CD4-positive, alpha-beta T cell (primary cell): ENCODE data around the gene SZT2. TPM values are rescaled to one million over a fixed set of nuclear protein-coding genes. Genes with fewer than 3 reads are reported as not detected.

ENCODE experiments used
- ATAC-seq: fragments of 200-7000 bp; cut with Tn5 transposase; one replicate; pipeline ENCODE4 v1.10.0; 2022; ENCODE audit warnings: mild to moderate bottlenecking; ENCODE audit not compliant: poor library complexity
- CTCF ChIA-PET: fragments of 350-600 bp; sonication (Branson Sonifier 250); formaldehyde crosslinking; loops from one replicate; lab custom pipeline; 2021; ENCODE audit warnings: antibody characterized with exemption, inconsistent platforms; lab: Charles Lee
- POLR2A ChIA-PET: fragments of 350-600 bp; sonication (Branson Sonifier 250); formaldehyde crosslinking; loops from one replicate; lab custom pipeline; 2021; ENCODE audit warnings: antibody characterized with exemption, inconsistent platforms; lab: Charles Lee
- DNase-seq, 14 experiments: peaks; one replicate each; pipeline ENCODE4 v3.0.0-alpha.2; 2013 to 2020; ENCODE audit warnings: mixed read lengths in 2 of 14
- H3K27ac ChIP-seq, 2 donors: one replicate each; pipeline versions ENCODE4 v1.5.1 to v1.7.0; 2013; ENCODE audit warnings: low read length in 2 of 2, low read depth in 1 of 2, mild to moderate bottlenecking in 1 of 2
- H3K27me3 ChIP-seq, 2 experiments: 1 replicate in 1 of 2; 2 replicates in 1 of 2; pipeline versions ENCODE4 v1.6.1 to v1.7.0; 2013; ENCODE audit warnings: low read length in 2 of 2, control low read depth in 1 of 2, mild to moderate bottlenecking in 1 of 2, moderate library complexity in 1 of 2; ENCODE audit not compliant: insufficient read depth in 2 of 2, control insufficient read depth in 1 of 2
- H3K36me3 ChIP-seq: one replicate; pipeline ENCODE4 v1.6.1; 2013; ENCODE audit warnings: low read length, control low read depth; ENCODE audit not compliant: insufficient read depth
- H3K4me1 ChIP-seq: one replicate; pipeline ENCODE4 v1.6.1; 2013; ENCODE audit warnings: low read length, control low read depth; ENCODE audit not compliant: insufficient read depth
- H3K4me3 ChIP-seq: one replicate; pipeline ENCODE4 v1.5.1; 2013; ENCODE audit warnings: mild to moderate bottlenecking, low read length, moderate library complexity
- H3K9me3 ChIP-seq, 2 experiments: 1 replicate in 1 of 2; 2 replicates in 1 of 2; pipeline versions ENCODE4 v1.6.1 to v1.7.0; 2013; ENCODE audit warnings: low read length in 2 of 2, mild to moderate bottlenecking in 2 of 2, control low read depth in 1 of 2, moderate library complexity in 1 of 2; ENCODE audit not compliant: control insufficient read depth in 1 of 2, insufficient read depth in 1 of 2
- H3K27ac Mint-ChIP-seq: one replicate; pipeline ENCODE4 v1.8.0; 2020; ENCODE audit warnings: mixed read lengths
- H3K27me3 Mint-ChIP-seq: one replicate; pipeline ENCODE4 v1.8.0; 2021; ENCODE audit warnings: mixed read lengths
- H3K36me3 Mint-ChIP-seq: one replicate; pipeline ENCODE4 v1.8.0; 2021; ENCODE audit warnings: low read depth, mixed read lengths
- H3K4me1 Mint-ChIP-seq: one replicate; pipeline ENCODE4 v1.8.0; 2021; ENCODE audit warnings: low read depth, mixed read lengths
- H3K4me3 Mint-ChIP-seq: one replicate; pipeline ENCODE4 v1.8.0; 2020; ENCODE audit warnings: mild to moderate bottlenecking, mixed read lengths
- H3K9me3 Mint-ChIP-seq: one replicate; pipeline ENCODE4 v1.8.0; 2020; ENCODE audit warnings: mixed read lengths
- CTCF ChIP-seq: fragments of 200-600 bp; IDR thresholded peaks from one replicate; pipeline ENCODE4 v1.8.0; 2022; ENCODE audit warnings: antibody characterized with exemption, mild to moderate bottlenecking
- intact Hi-C, 2 experiments: fragments of 100-400 bp; cut with DNase I in 1 of 2; cut with micrococcal nuclease in 1 of 2; formaldehyde crosslinking; loops; one replicate each; pipeline versions ENCODE4 v1.15.1 to v1.9.0; 2023 to 2025; cut with DNase I, micrococcal nuclease
- total RNA-seq, 174 experiments: library from RNA in 2 of 174; stranded (reverse) in 2 of 174; gene quantifications; one replicate each; pipeline ENCODE4 v1.2.3 and lab custom pipeline; 2021 to 2026

SZT2 gene
- total RNA-seq, 2 experiments from 2014 or later: 69.7 to 72.5 TPM

DNA sequence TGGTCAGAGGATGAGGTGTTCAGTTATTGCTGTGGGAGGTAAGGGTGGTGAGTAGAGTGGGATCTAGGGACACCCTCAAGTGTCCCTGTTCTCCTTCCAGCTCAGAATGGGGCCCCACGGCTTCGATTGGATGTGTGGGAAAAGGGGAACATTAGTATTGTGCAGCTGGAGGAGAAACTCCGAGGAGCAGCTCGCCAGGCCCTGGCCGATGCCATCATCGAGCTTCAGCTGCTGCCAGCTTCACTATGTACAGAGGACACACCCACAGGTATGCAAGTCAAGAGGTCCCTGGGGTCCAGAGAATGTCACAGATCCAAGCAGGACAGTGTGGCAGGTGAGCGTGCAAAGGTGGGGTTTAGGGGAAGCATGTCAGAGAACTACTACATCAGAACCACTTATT, 50.1 kb downstream of the SZT2 start:
- no peaks in the 10 kb centered on the region for H3K4me1 Mint-ChIP-seq
- no peak overlapping the region for H3K27ac ChIP-seq
- H3K27ac Mint-ChIP-seq: no peak overlapping the region
- H3K27me3 Mint-ChIP-seq: no peaks in the 10 kb centered on the region
- no peaks in the 10 kb centered on the region for H3K4me1 ChIP-seq
- intact Hi-C loops: no loop called here
- DNase-seq (no peak), ATAC-seq (no peak)
- CTCF ChIA-PET: no interaction called here
- H3K4me3 Mint-ChIP-seq: no peak overlapping the region
- no peaks in the 10 kb centered on the region for H3K9me3 Mint-ChIP-seq
- POLR2A ChIA-PET: interaction anchor here (1.2 to 1.6 kb wide), 2 partner anchors 8 to 14 kb away, joined by 5 to 6 read pairs; partner anchors contain the start of gene HYI
- peaks cover 65% of the 10 kb centered on the region for H3K36me3 ChIP-seq
- H3K27me3 ChIP-seq: no peaks in the 10 kb centered on the region
- H3K4me3 ChIP-seq: no peak overlapping the region
- H3K36me3 Mint-ChIP-seq: peaks cover 78% of the 10 kb centered on the region
- no peak for TF ChIP-seq CTCF
- no peaks in the 10 kb centered on the region for H3K9me3 ChIP-seq

DNA sequence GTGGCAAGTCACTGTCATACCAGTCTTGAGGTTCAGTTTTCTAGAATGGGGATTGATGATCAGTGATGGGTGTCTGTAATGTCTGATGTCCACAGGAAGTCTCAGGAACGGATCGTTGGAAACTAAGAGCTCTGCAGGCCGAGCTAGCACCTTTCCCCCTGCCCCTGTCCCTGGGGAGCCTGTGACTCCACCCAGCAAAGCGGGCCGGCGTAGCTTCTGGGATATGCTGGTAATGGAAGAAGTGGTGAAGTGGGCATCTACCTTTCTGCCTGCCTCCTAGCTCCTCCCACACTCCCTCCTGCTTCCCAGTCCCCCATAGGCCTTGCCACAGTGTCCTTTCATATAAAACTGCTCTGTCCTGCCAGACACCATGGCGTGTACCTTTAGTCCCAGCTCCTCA, 50.7 kb downstream of the SZT2 start:
- DNase-seq (no peak), ATAC-seq (no peak)
- ChIA-PET CTCF (no interaction called here), POLR2A (interaction anchor here (1.2 kb wide), 1 partner anchor 14 kb away, joined by 6 read pairs; the partner anchor contains the start of gene HYI)
- Mint-ChIP-seq H3K27me3 (no peaks in the 10 kb centered on the region), H3K36me3 (peaks cover 78% of the 10 kb centered on the region), H3K4me3 (no peak overlapping the region), H3K27ac (no peak overlapping the region), H3K4me1 (no peaks in the 10 kb centered on the region), H3K9me3 (no peaks in the 10 kb centered on the region)
- Histone ChIP-seq H3K27ac (no peak overlapping the region), H3K36me3 (peaks cover 68% of the 10 kb centered on the region), H3K4me1 (no peaks in the 10 kb centered on the region), H3K9me3 (no peaks in the 10 kb centered on the region), H3K4me3 (no peak overlapping the region), H3K27me3 (no peaks in the 10 kb centered on the region)
- intact Hi-C loops: no loop called here
- TF ChIP-seq CTCF: no peak

- intact Hi-C loops: no loop called here
- CTCF ChIA-PET: no interaction called here
- H3K27ac ChIP-seq: no peak overlapping the region
Observed at GRCh38 chr1:43441166-43441893, 51.6 kb downstream of the SZT2 start.

More at GRCh38 chr1:43441166-43441893, 51.6 kb downstream of the SZT2 start:
- no peak for DNase-seq
- Mint-ChIP-seq H3K4me1 (no peaks in the 10 kb centered on the region), H3K27ac (no peak overlapping the region), H3K27me3 (no peaks in the 10 kb centered on the region), H3K36me3 (peaks cover 86% of the 10 kb centered on the region), H3K9me3 (no peaks in the 10 kb centered on the region), H3K4me3 (no peak overlapping the region)
- Histone ChIP-seq H3K9me3 (no peaks in the 10 kb centered on the region), H3K27me3 (no peaks in the 10 kb centered on the region), H3K4me3 (no peak overlapping the region), H3K4me1 (no peaks in the 10 kb centered on the region), H3K36me3 (peaks cover 78% of the 10 kb centered on the region)
- no peak for TF ChIP-seq CTCF
- POLR2A ChIA-PET: interaction anchor here (1.0 kb wide), 1 partner anchor 1190 kb away, joined by 3 read pairs; no protein-coding TSS in a partner anchor
- no peak for ATAC-seq
